ENCODE data around the gene FADS2.

Gene FADS2

GRCh38 chr11:61828379-61828628 lies 204 bp downstream of the FADS2 start:
- peak; percentile 40 for DNase-seq

- peak; percentile 63 for DNase-seq
Observed at GRCh38 chr11:61828629-61829407, 718 bp downstream of the FADS2 start.

GRCh38 chr11:61829806-61830205 lies 1.7 kb downstream of the FADS2 start:
- no peak for DNase-seq

GRCh38 chr11:61830237-61831105 lies 2.4 kb downstream of the FADS2 start:
- DNase-seq: no peak

- no peak for DNase-seq
Observed at GRCh38 chr11:61832207-61832606, 4.1 kb downstream of the FADS2 start.

- no peak for DNase-seq
Observed at GRCh38 chr11:61832754-61833153, 4.7 kb downstream of the FADS2 start.

GRCh38 chr11:61833471-61833870 lies 5.4 kb downstream of the FADS2 start:
- no peak for DNase-seq

- DNase-seq: no peak
Observed at GRCh38 chr11:61833926-61834277, 5.8 kb downstream of the FADS2 start.

- DNase-seq: peak; percentile 84
Observed at GRCh38 chr11:61834278-61835048, 6.4 kb downstream of the FADS2 start.

GRCh38 chr11:61836193-61836592 lies 8.1 kb downstream of the FADS2 start:
- DNase-seq: no peak

- DNase-seq: no peak
Observed at GRCh38 chr11:61837411-61838005, 9.4 kb downstream of the FADS2 start.

- no peak for DNase-seq
Observed at GRCh38 chr11:61838501-61838900, 10.4 kb downstream of the FADS2 start.

- DNase-seq: no peak
Observed at GRCh38 chr11:61838921-61839320, 10.8 kb downstream of the FADS2 start.

- no peak for DNase-seq
Observed at GRCh38 chr11:61839742-61840141, 11.6 kb downstream of the FADS2 start.

- DNase-seq: no peak
Observed at GRCh38 chr11:61840371-61840770, 12.3 kb downstream of the FADS2 start.

GRCh38 chr11:61841636-61842527 lies 13.8 kb downstream of the FADS2 start:
- DNase-seq: no peak

GRCh38 chr11:61842528-61842820 lies 14.4 kb downstream of the FADS2 start:
- no peak for DNase-seq

GRCh38 chr11:61844909-61845565 lies 16.9 kb downstream of the FADS2 start:
- peak; percentile 75 for DNase-seq

GRCh38 chr11:61846362-61847020 lies 18.4 kb downstream of the FADS2 start:
- DNase-seq: no peak

GRCh38 chr11:61847914-61848581 lies 19.9 kb downstream of the FADS2 start:
- DNase-seq: no peak

- no peak for DNase-seq
Observed at GRCh38 chr11:61848631-61849030, 20.5 kb downstream of the FADS2 start.
